Activated CD4-positive, alpha-beta T cell treated with anti-CD3 and anti-CD28 coated beads for 4 hours (primary cell): ENCODE measurements around the gene IFNW1.

Experiments used
- DNase-seq, 2 donors: peaks; one replicate each; pipeline ENCODE4 v3.0.0-alpha.2; 2020

Gene IFNW1

DNA sequence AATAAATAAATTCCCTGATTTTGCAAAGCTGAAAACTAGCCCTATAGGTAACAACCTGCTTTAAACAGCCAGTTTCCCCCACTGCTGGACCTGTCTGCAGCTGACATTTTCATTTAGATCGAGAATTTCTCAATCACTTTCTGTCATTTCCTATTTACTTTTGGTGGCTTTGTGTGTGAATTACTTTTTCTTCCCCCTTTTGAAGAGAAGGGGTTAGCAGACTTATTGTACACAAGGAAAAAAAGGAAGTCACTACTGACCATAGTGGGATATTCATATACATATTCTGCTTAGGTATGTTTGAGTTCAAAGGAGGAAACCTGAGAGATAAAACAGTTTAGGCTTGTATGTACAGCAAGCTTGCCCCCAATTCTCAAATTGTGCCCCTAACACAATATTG lies 36.8 kb downstream of the IFNW1 start:
- DNase-seq: no peak

- DNase-seq: no peak
Observed at GRCh38 chr9:21102305-21102704, 39.3 kb downstream of the IFNW1 start.

DNA sequence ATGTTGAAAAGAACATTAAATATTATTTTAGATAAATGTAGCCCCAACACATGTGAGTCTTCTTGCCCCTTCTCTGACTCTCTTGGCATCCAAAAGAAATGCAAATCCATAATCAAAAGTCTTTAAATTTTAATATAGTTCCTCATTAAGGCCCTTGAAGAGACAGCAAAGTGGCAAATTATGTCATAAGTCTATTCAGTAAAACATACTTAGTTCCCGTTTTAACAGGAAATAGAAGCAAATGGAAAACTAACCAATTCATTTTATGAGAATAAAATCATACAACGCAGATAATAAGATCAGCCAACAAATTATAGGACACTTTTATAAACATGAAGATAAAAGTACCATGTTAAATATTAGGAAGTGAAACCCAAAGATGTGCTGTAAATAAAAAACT lies 43.8 kb downstream of the IFNW1 start:
- DNase-seq: no peak

GRCh38 chr9:21096901-21097255 lies 44.8 kb downstream of the IFNW1 start:
- no peak for DNase-seq

DNA sequence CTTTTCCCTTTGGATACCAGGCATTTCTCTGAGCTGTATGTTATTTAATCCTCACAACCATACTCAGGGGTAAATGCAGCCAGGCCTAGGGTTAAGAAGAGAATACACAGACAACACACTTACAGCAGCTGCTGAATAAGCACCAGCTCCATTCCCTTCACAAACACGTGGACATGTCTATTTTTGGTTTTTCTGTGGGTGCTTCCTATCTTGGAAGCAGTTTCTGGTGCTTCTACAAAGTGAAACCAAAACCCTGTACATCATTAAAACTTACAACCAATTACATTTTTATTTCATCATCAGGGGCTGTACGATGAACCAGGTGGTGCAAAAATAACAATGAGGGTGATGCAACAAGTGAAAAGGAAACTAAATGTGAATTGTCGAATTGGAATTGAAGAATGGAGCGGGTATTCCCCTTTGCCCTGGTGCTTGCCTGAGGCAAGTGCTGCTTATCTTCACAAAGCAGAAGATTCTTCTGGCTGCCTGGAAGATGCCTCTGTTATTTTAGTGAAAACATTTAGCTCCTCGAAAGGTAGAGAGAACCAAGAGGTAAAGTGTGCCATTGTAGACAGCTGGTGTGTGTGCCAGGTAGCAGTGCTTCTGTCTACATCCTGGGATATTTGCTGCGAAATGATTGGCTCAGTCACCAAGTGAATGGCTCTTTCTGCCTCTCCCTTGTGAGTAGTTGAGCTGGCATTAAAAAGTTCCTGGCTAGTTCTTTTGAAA lies 45.3 kb downstream of the IFNW1 start:
- peak; percentile 20 to 32 for DNase-seq

DNA sequence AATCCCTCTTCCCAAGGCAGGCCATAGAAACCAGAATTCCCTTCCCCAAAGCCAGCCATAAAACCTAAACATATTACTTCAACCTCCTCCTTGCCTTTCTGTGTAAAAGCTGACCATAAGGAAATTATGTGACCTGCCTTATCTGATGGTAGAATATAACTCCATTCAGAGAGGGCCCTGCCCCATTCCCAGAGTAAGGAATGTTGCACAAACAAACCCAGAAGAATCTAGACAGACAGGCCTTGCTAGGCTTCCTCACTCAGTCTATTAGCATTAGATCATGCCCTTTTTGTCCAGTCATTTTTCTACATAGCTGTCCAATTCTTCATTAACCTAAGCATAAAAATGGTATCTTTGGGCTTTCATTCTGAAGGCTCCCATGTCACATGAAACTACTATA lies 46.1 kb downstream of the IFNW1 start:
- no peak for DNase-seq
